SU-DHL-6 (cell line): ENCODE results near the gene LHFPL5.

Source experiments
- H2AFZ ChIP-seq: fragments of 200-600 bp; sonication (generic); 2 replicates; pipeline ENCODE4 v1.6.1; 2014; ENCODE audit warnings: low read depth, mild to moderate bottlenecking, moderate library complexity, mixed read lengths, antibody characterized with exemption, low read length; ENCODE audit not compliant: severe bottlenecking
- H3F3A ChIP-seq: fragments of 200-600 bp; shearing (Covaris generic); 2 replicates; pipeline ENCODE4 v1.6.0; 2016; ENCODE audit warnings: antibody characterized with exemption, mild to moderate bottlenecking; ENCODE audit not compliant: insufficient read depth
- H3K27ac ChIP-seq: fragments of 200-600 bp; sonication (generic); 2 replicates; pipeline ENCODE4 v1.5.1; 2016; ENCODE audit warnings: low read depth, mild to moderate bottlenecking, low read length, moderate library complexity, mixed read lengths
- H3K27me3 ChIP-seq: fragments of 200-600 bp; sonication (generic), shearing (Covaris generic); 2 replicates; pipeline ENCODE4 v1.6.0; 2014; ENCODE audit warnings: mild to moderate bottlenecking, low read length
- H3K36me3 ChIP-seq: fragments of 200-600 bp; sonication (generic); 2 replicates; pipeline ENCODE4 v1.6.1; 2014; ENCODE audit warnings: mild to moderate bottlenecking, low read length, mixed read lengths
- H3K4me2 ChIP-seq: fragments of 300-600, 200-600 bp; shearing (Covaris generic), sonication (generic); 2 replicates; pipeline ENCODE4 v1.6.0; 2014; ENCODE audit warnings: low read length, low read depth, mild to moderate bottlenecking; ENCODE audit not compliant: poor library complexity, severe bottlenecking
- H3K4me3 ChIP-seq: fragments of 200-600 bp; sonication (generic); 2 replicates; pipeline ENCODE4 v1.5.1; 2014; ENCODE audit warnings: antibody characterized with exemption, low read length, mild to moderate bottlenecking, mixed read lengths; ENCODE audit not compliant: insufficient read depth, poor library complexity, severe bottlenecking
- H3K79me2 ChIP-seq: fragments of 200-600 bp; sonication (generic); 2 replicates; pipeline ENCODE4 v1.6.1; 2014; ENCODE audit warnings: mild to moderate bottlenecking, low read length, moderate library complexity; ENCODE audit not compliant: insufficient read depth
- H3K9ac ChIP-seq: fragments of 200-600 bp; sonication (generic); 2 replicates; pipeline ENCODE4 v1.7.0; 2014; ENCODE audit warnings: mild to moderate bottlenecking, low read length
- H3K9me2 ChIP-seq: fragments of 200-600 bp; sonication (generic); replicated peaks from 2 replicates; pipeline ENCODE4 v1.6.1; 2014; ENCODE audit warnings: low read length; ENCODE audit not compliant: insufficient read depth
- H3K9me3 ChIP-seq: fragments of 200-600 bp; sonication (generic); 2 replicates; pipeline ENCODE4 v1.6.1; 2014; ENCODE audit warnings: low read length, mixed read lengths; ENCODE audit not compliant: insufficient read depth
- H4K20me1 ChIP-seq: fragments of 200-600 bp; sonication (generic); 2 replicates; pipeline ENCODE4 v1.6.1; 2014; ENCODE audit warnings: low read depth, mild to moderate bottlenecking, antibody characterized with exemption, low read length, moderate library complexity, mixed read lengths
- CTCF ChIP-seq: fragments of 200-600 bp; sonication (generic); IDR thresholded peaks from one replicate; pipeline ENCODE4 v1.5.1; 2017; ENCODE audit warnings: antibody characterized with exemption, mild to moderate bottlenecking, low read length, moderate library complexity; ENCODE audit not compliant: insufficient read depth, poor library complexity, severe bottlenecking
- EZH2phosphoT487 ChIP-seq: fragments of 200-600 bp; sonication (generic), shearing (Covaris generic); conservative IDR thresholded peaks from 2 replicates; pipeline ENCODE4 v1.6.1; 2018; ENCODE audit warnings: mild to moderate bottlenecking, antibody characterized with exemption, low read length, moderate library complexity, mixed read lengths

The LHFPL5 gene

GRCh38 chr6:35809809-35810208, 4.7 kb downstream of the LHFPL5 start:
- Histone ChIP-seq H3K36me3 (no peaks in the 10 kb centered on the region), H3K9me3 (no peaks in the 10 kb centered on the region), H3K9ac (no peak overlapping the region), H3K79me2 (no peaks in the 10 kb centered on the region), H3K27ac (no peak overlapping the region), H3K4me3 (no peak overlapping the region), H3K4me2 (no peak overlapping the region), H4K20me1 (no peaks in the 10 kb centered on the region), H3K27me3 (no peaks in the 10 kb centered on the region; the same call in 1 of the 2 replicates), H3F3A (no peaks in the 10 kb centered on the region), H2AFZ (no peak overlapping the region), H3K9me2 (no peaks in the 10 kb centered on the region)
- TF ChIP-seq CTCF: no peak
- TF ChIP-seq EZH2phosphoT487: no peak

GRCh38 chr6:35810971-35811698, 6.0 kb downstream of the LHFPL5 start:
- Histone ChIP-seq H3F3A (no peaks in the 10 kb centered on the region), H3K79me2 (no peaks in the 10 kb centered on the region), H3K27me3 (no peaks in the 10 kb centered on the region; the same call in 1 of the 2 replicates), H3K9me3 (no peaks in the 10 kb centered on the region), H3K4me2 (no peak overlapping the region), H3K27ac (no peak overlapping the region), H3K9me2 (no peaks in the 10 kb centered on the region), H2AFZ (no peak overlapping the region), H3K9ac (no peak overlapping the region), H3K36me3 (no peaks in the 10 kb centered on the region), H3K4me3 (no peak overlapping the region), H4K20me1 (no peaks in the 10 kb centered on the region)
- TF ChIP-seq EZH2phosphoT487 (no peak), CTCF (no peak)

- Histone ChIP-seq H4K20me1 (no peaks in the 10 kb centered on the region), H2AFZ (no peak overlapping the region), H3K9ac (no peak overlapping the region), H3K4me2 (no peak overlapping the region), H3K9me3 (no peaks in the 10 kb centered on the region), H3F3A (no peaks in the 10 kb centered on the region), H3K27me3 (no peaks in the 10 kb centered on the region; the same call in 1 of the 2 replicates), H3K79me2 (no peaks in the 10 kb centered on the region), H3K9me2 (no peaks in the 10 kb centered on the region), H3K27ac (no peak overlapping the region), H3K36me3 (no peaks in the 10 kb centered on the region), H3K4me3 (no peak overlapping the region)
- TF ChIP-seq CTCF: no peak
- TF ChIP-seq EZH2phosphoT487: no peak
Observed at GRCh38 chr6:35811699-35811995, 6.5 kb downstream of the LHFPL5 start.
